Astrocyte (in vitro differentiated cells and primary cell): Measurements from ENCODE around the gene WNT7A. TPM values are rescaled to one million over a fixed set of nuclear protein-coding genes. Genes with fewer than 3 reads are reported as not detected.
A peak's percentile ranks its signal among the peaks of the same experiment; 100 is the strongest.

Source experiments
- DNase-seq: peaks from one replicate; pipeline ENCODE4 v3.0.0-alpha.2; 2010; ENCODE audit warnings: low read depth
- FAIRE-seq: peaks from 2 replicates; lab custom pipeline; 2011; peaks lifted over from hg19 to GRCh38; lab: Jason Lieb, UNC
- H2AFZ ChIP-seq: 2 replicates; pipeline ENCODE4 v1.6.0; 2012; ENCODE audit warnings: low read depth, low read length, inconsistent platforms
- H3K27ac ChIP-seq: 2 replicates; pipeline ENCODE4 v1.5.1; 2011; ENCODE audit warnings: low read depth, low read length, inconsistent platforms
- H3K27me3 ChIP-seq: 2 replicates; pipeline ENCODE4 v1.6.0; 2011; ENCODE audit warnings: low read length, inconsistent platforms; ENCODE audit not compliant: insufficient read depth
- H3K36me3 ChIP-seq: 2 replicates; pipeline ENCODE4 v1.5.1; 2011; ENCODE audit warnings: low read length, inconsistent platforms; ENCODE audit not compliant: insufficient read depth
- H3K4me1 ChIP-seq: 2 replicates; pipeline ENCODE4 v1.5.1; 2011; ENCODE audit warnings: low read length, inconsistent platforms; ENCODE audit not compliant: insufficient read depth
- H3K4me2 ChIP-seq: 2 replicates; pipeline ENCODE4 v1.6.0; 2012; ENCODE audit warnings: low read length, inconsistent platforms
- H3K4me3 ChIP-seq: 2 replicates; pipeline ENCODE4 v1.5.1; 2011; ENCODE audit warnings: low read depth, mild to moderate bottlenecking, low read length, inconsistent platforms; ENCODE audit not compliant: insufficient read depth
- H3K79me2 ChIP-seq: 2 replicates; pipeline ENCODE4 v1.6.0; 2012; ENCODE audit warnings: mild to moderate bottlenecking, low read length, inconsistent platforms; ENCODE audit not compliant: insufficient read depth
- H3K9ac ChIP-seq: 2 replicates; pipeline ENCODE4 v1.6.0; 2012; ENCODE audit warnings: mild to moderate bottlenecking, low read length, inconsistent platforms
- H3K9me3 ChIP-seq: 2 replicates; pipeline ENCODE4 v1.5.1; 2012; ENCODE audit warnings: low read depth, mild to moderate bottlenecking, low read length, inconsistent platforms; ENCODE audit not compliant: insufficient read depth
- H4K20me1 ChIP-seq: 2 replicates; pipeline ENCODE4 v1.6.0; 2012; ENCODE audit warnings: low read length, inconsistent platforms; ENCODE audit not compliant: insufficient read depth
- H3K27ac Mint-ChIP-seq: one replicate; pipeline ENCODE4 v1.8.0; 2021; ENCODE audit warnings: mild to moderate bottlenecking, mixed read lengths; ENCODE audit not compliant: unreplicated experiment
- H3K27me3 Mint-ChIP-seq: one replicate; pipeline ENCODE4 v1.8.0; 2021; ENCODE audit warnings: low read depth, mixed read lengths; ENCODE audit not compliant: unreplicated experiment
- H3K36me3 Mint-ChIP-seq: one replicate; pipeline ENCODE4 v1.8.0; 2021; ENCODE audit warnings: low read depth, mixed read lengths; ENCODE audit not compliant: unreplicated experiment
- H3K4me1 Mint-ChIP-seq: one replicate; pipeline ENCODE4 v1.8.0; 2021; ENCODE audit warnings: low read depth, mixed read lengths; ENCODE audit not compliant: unreplicated experiment
- H3K4me3 Mint-ChIP-seq: one replicate; pipeline ENCODE4 v1.8.0; 2021; ENCODE audit warnings: mild to moderate bottlenecking, moderate library complexity, mixed read lengths; ENCODE audit not compliant: unreplicated experiment
- H3K9me3 Mint-ChIP-seq: one replicate; pipeline ENCODE4 v1.8.0; 2021; ENCODE audit warnings: mild to moderate bottlenecking, mixed read lengths; ENCODE audit not compliant: unreplicated experiment
- CTCF ChIP-seq: IDR thresholded peaks from 2 replicates; pipeline ENCODE4 v1.5.1; 2011; ENCODE audit warnings: low read depth, mild to moderate bottlenecking, inconsistent platforms, low read length, moderate library complexity; ENCODE audit not compliant: insufficient read depth
- EZH2 ChIP-seq: IDR thresholded peaks from 2 replicates; pipeline ENCODE4 v1.6.1; 2012; ENCODE audit warnings: mild to moderate bottlenecking, low read length, inconsistent platforms; ENCODE audit not compliant: insufficient read depth
- total RNA-seq: library from RNA; stranded (reverse); gene quantifications from 2 replicates; pipeline ENCODE4 v1.2.1, GENCODE V29; 2021

Gene WNT7A
- total RNA-seq, 1 donor from 2014 or later = 1.7 TPM

- DNase-seq = no peak
- no peak overlapping the region for H3K9ac ChIP-seq
- H3K4me3 ChIP-seq = no peak overlapping the region
- peaks cover 66% of the 10 kb centered on the region for H3K27me3 Mint-ChIP-seq
- no peak overlapping the region for H3K27ac ChIP-seq
- peaks cover 2% of the 10 kb centered on the region for H3K4me1 Mint-ChIP-seq
- peaks cover 5% of the 10 kb centered on the region for H3K36me3 Mint-ChIP-seq
- no peak for FAIRE-seq
- H3K79me2 ChIP-seq = no peaks in the 10 kb centered on the region
- no peak overlapping the region for H2AFZ ChIP-seq
- H3K4me2 ChIP-seq = no peak overlapping the region
- peaks cover 6% of the 10 kb centered on the region for H3K9me3 Mint-ChIP-seq
- H3K36me3 ChIP-seq = no peaks in the 10 kb centered on the region
- H4K20me1 ChIP-seq = no peaks in the 10 kb centered on the region
- H3K4me3 Mint-ChIP-seq = no peak overlapping the region
- H3K4me1 ChIP-seq = no peaks in the 10 kb centered on the region
- H3K27ac Mint-ChIP-seq = no peak overlapping the region
- peaks cover 33% of the 10 kb centered on the region for H3K27me3 ChIP-seq
- TF ChIP-seq EZH2 = no peak
- TF ChIP-seq CTCF = no peak
- H3K9me3 ChIP-seq = no peaks in the 10 kb centered on the region
These were observed 6.1 kb downstream of the WNT7A start for GRCh38 chr3:13873818-13874217.

- FAIRE-seq (no peak), DNase-seq (no peak)
- Mint-ChIP-seq H3K4me3 (no peak overlapping the region), H3K27me3 (peaks cover 63% of the 10 kb centered on the region), H3K4me1 (peaks cover 2% of the 10 kb centered on the region), H3K9me3 (peaks cover 3% of the 10 kb centered on the region), H3K27ac (no peak overlapping the region), H3K36me3 (peaks cover 5% of the 10 kb centered on the region)
- Histone ChIP-seq H3K36me3 (no peaks in the 10 kb centered on the region), H3K27me3 (peaks cover 23% of the 10 kb centered on the region), H4K20me1 (no peaks in the 10 kb centered on the region), H3K4me3 (no peak overlapping the region), H2AFZ (no peak overlapping the region), H3K27ac (no peak overlapping the region), H3K4me2 (no peak overlapping the region), H3K4me1 (no peaks in the 10 kb centered on the region), H3K79me2 (no peaks in the 10 kb centered on the region), H3K9ac (no peak overlapping the region), H3K9me3 (no peaks in the 10 kb centered on the region)
- TF ChIP-seq CTCF (no peak), EZH2 (no peak)
These were observed 7.4 kb downstream of the WNT7A start for GRCh38 chr3:13872451-13872850.

GRCh38 chr3:13871791-13872190, 8.1 kb downstream of the WNT7A start:
- Histone ChIP-seq H3K27me3 (peaks cover 17% of the 10 kb centered on the region), H3K36me3 (no peaks in the 10 kb centered on the region), H3K4me1 (peaks cover under 1% of the 10 kb centered on the region), H3K4me2 (no peak overlapping the region), H3K9me3 (no peaks in the 10 kb centered on the region), H2AFZ (no peak overlapping the region), H4K20me1 (no peaks in the 10 kb centered on the region), H3K9ac (no peak overlapping the region), H3K27ac (no peak overlapping the region), H3K79me2 (no peaks in the 10 kb centered on the region), H3K4me3 (no peak overlapping the region)
- TF ChIP-seq CTCF (no peak), EZH2 (no peak)
- H3K9me3 Mint-ChIP-seq = peaks cover 3% of the 10 kb centered on the region
- peak overlapping the region; percentile 50 for H3K27ac Mint-ChIP-seq
- peaks cover 60% of the 10 kb centered on the region for H3K27me3 Mint-ChIP-seq
- peaks cover 5% of the 10 kb centered on the region for H3K36me3 Mint-ChIP-seq
- H3K4me1 Mint-ChIP-seq = peaks cover 2% of the 10 kb centered on the region
- DNase-seq = no peak
- no peak overlapping the region for H3K4me3 Mint-ChIP-seq
- FAIRE-seq = no peak
